ENCODE measurements around the gene IRX5.

GRCh38 chr16:54891346-54891745 is 39.3 kb upstream of the IRX5 start:
- TF ChIP-seq CTCF (conservative IDR thresholded peaks at IDR 0.05; ENCODE audit: low read depth, low read length) = no peak
- TF ChIP-seq POLR2A (IDR thresholded peaks at IDR 0.05; ENCODE audit: low read depth, low read length) = no peak
- no peak for TF ChIP-seq RFX5 (IDR thresholded peaks at IDR 0.05; ENCODE audit: low read depth, low read length)
- no peak for TF ChIP-seq SMC3 (IDR thresholded peaks at IDR 0.05; ENCODE audit: low read depth, low read length)
- TF ChIP-seq BHLHE40 (IDR thresholded peaks at IDR 0.05; ENCODE audit: low read depth, low read length) = no peak
- no peak for TF ChIP-seq MAZ (IDR thresholded peaks at IDR 0.05; ENCODE audit: borderline replicate concordance, low read depth, low read length)
- no peak for TF ChIP-seq FOS (IDR thresholded peaks at IDR 0.05; ENCODE audit: low read depth, low read length)
- no peak for TF ChIP-seq USF2 (IDR thresholded peaks at IDR 0.05; ENCODE audit: low read depth, low read length)
- no peak for TF ChIP-seq RAD21 (IDR thresholded peaks at IDR 0.05; ENCODE audit: low read length)
- no peak for TF ChIP-seq MXI1 (IDR thresholded peaks at IDR 0.05; ENCODE audit: borderline replicate concordance, low read depth, low read length)
- TF ChIP-seq CHD1 (IDR thresholded peaks at IDR 0.05; ENCODE audit: low read depth, low read length) = no peak

Measured in IMR-90 (cell line).